HCT116 (cell line): ENCODE measurements around the gene EHBP1.

Experiments used
- CEBPB ChIP-seq: IDR thresholded peaks from 2 replicates; pipeline ENCODE4 v1.6.1; 2012; ENCODE audit warnings: low read depth
- EZH2 ChIP-seq: fragments of 200-600 bp; sonication (generic); IDR thresholded peaks from 2 replicates; pipeline ENCODE4 v1.6.1; 2017; ENCODE audit warnings: antibody characterized with exemption, mixed run types
- POLR2A ChIP-seq: IDR thresholded peaks from 2 replicates; pipeline ENCODE4 v1.7.0; 2011; ENCODE audit warnings: borderline replicate concordance; ENCODE audit not compliant: insufficient read depth, insufficient read length; ENCODE audit errors: extremely low read depth
- RAD21 ChIP-seq: IDR thresholded peaks from 2 replicates; pipeline ENCODE4 v1.6.1; 2012; ENCODE audit warnings: low read depth, mild to moderate bottlenecking
- TCF7L2 ChIP-seq: IDR thresholded peaks from 2 replicates; pipeline ENCODE4 v1.7.0; 2011; ENCODE audit warnings: borderline replicate concordance, inconsistent platforms; ENCODE audit not compliant: insufficient read depth, insufficient read length; ENCODE audit errors: extremely low read depth
- TF ChIP-seq, protein P1 (sequence below), 3 experiments: fragments of 200-600 bp in 1 of 3; sonication (generic) in 1 of 3; IDR thresholded peaks in 2 of 3; conservative IDR thresholded peaks in 1 of 3; 2 replicates each; pipeline ENCODE4 v1.5.1; 2012 to 2017; ENCODE audit warnings: low read depth in 2 of 3, low read length in 2 of 3, antibody characterized with exemption in 1 of 3, borderline replicate concordance in 1 of 3, control low read depth in 1 of 3, mild to moderate bottlenecking in 1 of 3, mixed read lengths in 1 of 3, mixed run types in 1 of 3, moderate library complexity in 1 of 3; ENCODE audit not compliant: insufficient read depth in 1 of 3
- TF ChIP-seq, protein P2 (sequence below): IDR thresholded peaks from 2 replicates; pipeline ENCODE4 v1.6.1; 2012
- TF ChIP-seq, protein P3 (sequence below): IDR thresholded peaks from 2 replicates; pipeline ENCODE4 v1.6.1; 2012

DNA sequence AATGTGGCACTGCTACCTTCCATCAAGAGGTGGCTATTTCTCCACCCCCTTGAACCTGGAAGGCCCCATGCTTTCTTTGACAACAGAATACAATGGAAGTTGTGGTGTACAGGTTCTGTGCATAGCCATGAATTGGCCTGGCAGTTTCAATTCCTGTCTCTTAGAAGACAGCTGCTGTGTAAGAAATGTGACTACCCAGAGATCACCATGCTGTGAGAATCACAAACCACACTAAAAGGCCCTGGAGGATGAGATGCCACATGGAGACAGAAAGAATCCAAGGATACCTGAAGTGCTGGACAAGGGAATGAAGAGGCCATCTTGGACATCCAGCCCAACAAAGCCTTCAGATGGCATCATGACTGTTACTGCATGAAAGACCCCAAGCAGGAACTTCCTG is 47.7 kb upstream of the EHBP1 start:
- TF ChIP-seq, protein P1, sequence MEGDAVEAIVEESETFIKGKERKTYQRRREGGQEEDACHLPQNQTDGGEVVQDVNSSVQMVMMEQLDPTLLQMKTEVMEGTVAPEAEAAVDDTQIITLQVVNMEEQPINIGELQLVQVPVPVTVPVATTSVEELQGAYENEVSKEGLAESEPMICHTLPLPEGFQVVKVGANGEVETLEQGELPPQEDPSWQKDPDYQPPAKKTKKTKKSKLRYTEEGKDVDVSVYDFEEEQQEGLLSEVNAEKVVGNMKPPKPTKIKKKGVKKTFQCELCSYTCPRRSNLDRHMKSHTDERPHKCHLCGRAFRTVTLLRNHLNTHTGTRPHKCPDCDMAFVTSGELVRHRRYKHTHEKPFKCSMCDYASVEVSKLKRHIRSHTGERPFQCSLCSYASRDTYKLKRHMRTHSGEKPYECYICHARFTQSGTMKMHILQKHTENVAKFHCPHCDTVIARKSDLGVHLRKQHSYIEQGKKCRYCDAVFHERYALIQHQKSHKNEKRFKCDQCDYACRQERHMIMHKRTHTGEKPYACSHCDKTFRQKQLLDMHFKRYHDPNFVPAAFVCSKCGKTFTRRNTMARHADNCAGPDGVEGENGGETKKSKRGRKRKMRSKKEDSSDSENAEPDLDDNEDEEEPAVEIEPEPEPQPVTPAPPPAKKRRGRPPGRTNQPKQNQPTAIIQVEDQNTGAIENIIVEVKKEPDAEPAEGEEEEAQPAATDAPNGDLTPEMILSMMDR (IDR thresholded peaks at IDR 0.05 in 2 of 3, conservative IDR thresholded peaks at IDR 0.05 in 1 of 3; ENCODE audit: borderline replicate concordance in 1 of 3, insufficient read depth in 1 of 3, low read depth in 2 of 3, low read length in 2 of 3), result no peak
- TF ChIP-seq EZH2, result no peak
- TF ChIP-seq CEBPB, result no peak
- no peak for TF ChIP-seq POLR2A
- TF ChIP-seq, protein P2, sequence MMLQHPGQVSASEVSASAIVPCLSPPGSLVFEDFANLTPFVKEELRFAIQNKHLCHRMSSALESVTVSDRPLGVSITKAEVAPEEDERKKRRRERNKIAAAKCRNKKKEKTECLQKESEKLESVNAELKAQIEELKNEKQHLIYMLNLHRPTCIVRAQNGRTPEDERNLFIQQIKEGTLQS, result no peak
- TF ChIP-seq TCF7L2, result no peak
- no peak for TF ChIP-seq RAD21
- TF ChIP-seq, protein P3, sequence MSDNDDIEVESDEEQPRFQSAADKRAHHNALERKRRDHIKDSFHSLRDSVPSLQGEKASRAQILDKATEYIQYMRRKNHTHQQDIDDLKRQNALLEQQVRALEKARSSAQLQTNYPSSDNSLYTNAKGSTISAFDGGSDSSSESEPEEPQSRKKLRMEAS, result no peak
